ENCODE results near the gene ZSWIM8.

GRCh38 chr10:73801253-73801590 is 15.8 kb downstream of the ZSWIM8 start:
- TF ChIP-seq GATA2 (IDR thresholded peaks at IDR 0.05; ENCODE audit: low read depth, low read length) (no peak), GATA3 (IDR thresholded peaks at IDR 0.05; ENCODE audit: low read depth, low read length) (no peak)
